Caco-2 (cell line): Measurements from ENCODE around the gene ACTN4. TPM values are rescaled to one million over a fixed set of nuclear protein-coding genes. Genes with fewer than 3 reads are reported as not detected.

Experiments used
- BruUV-seq: library from RNA; stranded (reverse); fragments of 400-500 nt; replicated peaks from 2 replicates; lab custom pipeline; 2021; lab: Mats Ljungman, UMichigan
- CTCF ChIA-PET: fragments of 300-600 bp; sonication (Branson Sonifier 250); formaldehyde crosslinking; loops from one replicate; lab custom pipeline; 2022; ENCODE audit warnings: antibody characterized with exemption; lab: Charles Lee
- POLR2A ChIA-PET: fragments of 300-600 bp; sonication (Branson Sonifier 250); formaldehyde crosslinking; loops from one replicate; lab custom pipeline; 2022; ENCODE audit warnings: antibody characterized with exemption; lab: Charles Lee
- DNase-seq, 2 experiments: peaks; one replicate each; pipeline versions ENCODE4 v3.0.0 to v3.0.0-alpha.2; 2020 to 2022
- H3K27me3 ChIP-seq: replicated peaks from 2 replicates; pipeline ENCODE4 v1.6.0; 2011; ENCODE audit warnings: low read length; ENCODE audit not compliant: control insufficient read depth, insufficient read depth
- H3K36me3 ChIP-seq: 2 replicates; pipeline ENCODE4 v1.5.1; 2011; ENCODE audit warnings: low read length; ENCODE audit not compliant: control insufficient read depth, insufficient read depth
- H3K4me1 ChIP-seq: fragments of 250-450 bp; sonication (Bioruptor Pico); 2 replicates; pipeline ENCODE4 v1.5.1; 2020; ENCODE audit warnings: mild to moderate bottlenecking
- H3K4me3 ChIP-seq: 2 replicates; pipeline ENCODE4 v1.5.1; 2011; ENCODE audit warnings: low read depth, mild to moderate bottlenecking, control low read depth, low read length
- H3K9me3 ChIP-seq: fragments of 250-450 bp; sonication (Bioruptor Pico); 2 replicates; pipeline ENCODE4 v1.5.1; 2020; ENCODE audit warnings: mild to moderate bottlenecking, moderate library complexity
- H3K27ac Mint-ChIP-seq: one replicate; pipeline ENCODE4 v1.8.0; 2022; ENCODE audit warnings: mixed read lengths; ENCODE audit not compliant: unreplicated experiment
- H3K27me3 Mint-ChIP-seq: one replicate; pipeline ENCODE4 v1.8.0; 2022; ENCODE audit warnings: mixed read lengths; ENCODE audit not compliant: insufficient read depth, unreplicated experiment
- H3K36me3 Mint-ChIP-seq: one replicate; pipeline ENCODE4 v1.8.0; 2022; ENCODE audit warnings: mild to moderate bottlenecking, mixed read lengths; ENCODE audit not compliant: insufficient read depth, unreplicated experiment
- H3K4me1 Mint-ChIP-seq: one replicate; pipeline ENCODE4 v1.8.0; 2022; ENCODE audit warnings: low read depth, mixed read lengths; ENCODE audit not compliant: unreplicated experiment
- H3K4me3 Mint-ChIP-seq: one replicate; pipeline ENCODE4 v1.8.0; 2022; ENCODE audit warnings: mild to moderate bottlenecking, moderate library complexity, mixed read lengths; ENCODE audit not compliant: unreplicated experiment
- H3K9me3 Mint-ChIP-seq: one replicate; pipeline ENCODE4 v1.8.0; 2022; ENCODE audit warnings: mixed read lengths; ENCODE audit not compliant: unreplicated experiment
- intact Hi-C: fragments of 100-400 bp; cut with micrococcal nuclease; formaldehyde crosslinking; loops from one replicate; pipeline ENCODE4 v1.10.0; 2022; ENCODE audit not compliant: unreplicated experiment
- total RNA-seq: library from RNA; stranded (reverse); gene quantifications from 2 replicates; pipeline ENCODE4 v1.2.3, GENCODE V29; 2022
- TF ChIP-seq, protein P1 (sequence below), 2 experiments: fragments of 200-600 bp in 1 of 2; IDR thresholded peaks; 1 replicate in 1 of 2; 2 replicates in 1 of 2; pipeline versions ENCODE4 v1.5.1 to v1.8.0; 2011 to 2022; ENCODE audit warnings: antibody characterized with exemption in 1 of 2, control low read depth in 1 of 2, inconsistent platforms in 1 of 2, low read depth in 1 of 2, low read length in 1 of 2, mild to moderate bottlenecking in 1 of 2, moderate library complexity in 1 of 2; ENCODE audit not compliant: insufficient read depth in 1 of 2, severe bottlenecking in 1 of 2, unreplicated experiment in 1 of 2

The ACTN4 gene
- total RNA-seq, 1 experiment from 2014 or later: 605 TPM

- no peak for DNase-seq
Observed at GRCh38 chr19:38640368-38640767, 7.1 kb upstream of the ACTN4 start.

GRCh38 chr19:38642176-38642575 lies 5.3 kb upstream of the ACTN4 start:
- TF ChIP-seq, protein P1, sequence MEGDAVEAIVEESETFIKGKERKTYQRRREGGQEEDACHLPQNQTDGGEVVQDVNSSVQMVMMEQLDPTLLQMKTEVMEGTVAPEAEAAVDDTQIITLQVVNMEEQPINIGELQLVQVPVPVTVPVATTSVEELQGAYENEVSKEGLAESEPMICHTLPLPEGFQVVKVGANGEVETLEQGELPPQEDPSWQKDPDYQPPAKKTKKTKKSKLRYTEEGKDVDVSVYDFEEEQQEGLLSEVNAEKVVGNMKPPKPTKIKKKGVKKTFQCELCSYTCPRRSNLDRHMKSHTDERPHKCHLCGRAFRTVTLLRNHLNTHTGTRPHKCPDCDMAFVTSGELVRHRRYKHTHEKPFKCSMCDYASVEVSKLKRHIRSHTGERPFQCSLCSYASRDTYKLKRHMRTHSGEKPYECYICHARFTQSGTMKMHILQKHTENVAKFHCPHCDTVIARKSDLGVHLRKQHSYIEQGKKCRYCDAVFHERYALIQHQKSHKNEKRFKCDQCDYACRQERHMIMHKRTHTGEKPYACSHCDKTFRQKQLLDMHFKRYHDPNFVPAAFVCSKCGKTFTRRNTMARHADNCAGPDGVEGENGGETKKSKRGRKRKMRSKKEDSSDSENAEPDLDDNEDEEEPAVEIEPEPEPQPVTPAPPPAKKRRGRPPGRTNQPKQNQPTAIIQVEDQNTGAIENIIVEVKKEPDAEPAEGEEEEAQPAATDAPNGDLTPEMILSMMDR (IDR thresholded peaks at IDR 0.05; ENCODE audit: insufficient read depth in 1 of 2, low read depth in 1 of 2, low read length in 1 of 2, severe bottlenecking in 1 of 2, unreplicated experiment in 1 of 2): no peak
- no peaks in the 10 kb centered on the region for H3K27me3 Mint-ChIP-seq
- Histone ChIP-seq H3K4me3 (no peak overlapping the region), H3K4me1 (peaks cover 22% of the 10 kb centered on the region), H3K36me3 (no peaks in the 10 kb centered on the region), H3K9me3 (no peaks in the 10 kb centered on the region), H3K27me3 (no peaks in the 10 kb centered on the region)
- no peaks in the 10 kb centered on the region for H3K9me3 Mint-ChIP-seq
- ChIA-PET CTCF (interaction anchor here (0.6 to 0.9 kb wide), 3 partner anchors 46 to 240 kb away, joined by 3 to 4 read pairs (median 4); no protein-coding TSS in a partner anchor), POLR2A (no interaction called here)
- peaks cover 1% of the 10 kb centered on the region for H3K4me1 Mint-ChIP-seq
- no peak overlapping the region for H3K4me3 Mint-ChIP-seq
- H3K27ac Mint-ChIP-seq: peak overlapping the region; percentile 14
- DNase-seq: no peak
- intact Hi-C loops: no loop called here
- H3K36me3 Mint-ChIP-seq: peaks cover 21% of the 10 kb centered on the region
- BruUV-seq: no TSS peak

More at GRCh38 chr19:38640368-38640767, 7.1 kb upstream of the ACTN4 start:
- CTCF ChIA-PET: no interaction called here
- Histone ChIP-seq H3K4me3 (no peak overlapping the region), H3K9me3 (no peaks in the 10 kb centered on the region), H3K4me1 (peaks cover 40% of the 10 kb centered on the region), H3K36me3 (no peaks in the 10 kb centered on the region), H3K27me3 (no peaks in the 10 kb centered on the region)
- no peak overlapping the region for H3K27ac Mint-ChIP-seq
- H3K36me3 Mint-ChIP-seq: peaks cover 38% of the 10 kb centered on the region
- TF ChIP-seq, protein P1 (IDR thresholded peaks at IDR 0.05; ENCODE audit: insufficient read depth in 1 of 2, low read depth in 1 of 2, low read length in 1 of 2, severe bottlenecking in 1 of 2, unreplicated experiment in 1 of 2): no peak
- peaks cover 15% of the 10 kb centered on the region for H3K4me1 Mint-ChIP-seq
- H3K9me3 Mint-ChIP-seq: no peaks in the 10 kb centered on the region
- POLR2A ChIA-PET: no interaction called here
- BruUV-seq: no TSS peak
- no peak overlapping the region for H3K4me3 Mint-ChIP-seq
- no peaks in the 10 kb centered on the region for H3K27me3 Mint-ChIP-seq
- intact Hi-C loops: no loop called here

- H3K27ac Mint-ChIP-seq: peak overlapping the region; percentile 21
- TF ChIP-seq, protein P1 (IDR thresholded peaks at IDR 0.05; ENCODE audit: insufficient read depth in 1 of 2, low read depth in 1 of 2, low read length in 1 of 2, severe bottlenecking in 1 of 2, unreplicated experiment in 1 of 2): no peak
- H3K4me1 ChIP-seq: peaks cover 9% of the 10 kb centered on the region
- no peaks in the 10 kb centered on the region for H3K27me3 ChIP-seq
- intact Hi-C loops: no loop called here
- no peak overlapping the region for H3K4me3 ChIP-seq
- DNase-seq: no peak
- no peaks in the 10 kb centered on the region for H3K36me3 ChIP-seq
- no peaks in the 10 kb centered on the region for H3K27me3 Mint-ChIP-seq
- H3K4me1 Mint-ChIP-seq: peaks cover 13% of the 10 kb centered on the region
- POLR2A ChIA-PET: interaction anchor here (0.6 to 1.0 kb wide), 3 partner anchors 9 to 15 kb away, joined by 3 to 7 read pairs (median 3); no protein-coding TSS in a partner anchor
- no TSS peak for BruUV-seq
- no peak overlapping the region for H3K4me3 Mint-ChIP-seq
- H3K9me3 Mint-ChIP-seq: no peaks in the 10 kb centered on the region
- H3K9me3 ChIP-seq: no peaks in the 10 kb centered on the region
- H3K36me3 Mint-ChIP-seq: peaks cover 28% of the 10 kb centered on the region
- CTCF ChIA-PET: interaction anchor here (0.6 to 0.8 kb wide), 2 partner anchors 8 to 10 kb away, joined by 3 to 4 read pairs; no protein-coding TSS in a partner anchor
Observed at GRCh38 chr19:38644719-38645118, 2.7 kb upstream of the ACTN4 start.
